GM12865 (cell line): ENCODE measurements around the gene LYPD6B.
"Not testable (repeated sequence)": the region's sequence is repeated elsewhere in the genome, so short reads cannot be mapped to it uniquely, and the experiment has no call there.

Experiments used
- DNase-seq: peaks from one replicate; pipeline ENCODE4 v3.0.0; 2010; ENCODE audit warnings: low read depth
- H3K4me3 ChIP-seq: 2 replicates; pipeline ENCODE4 v1.5.1; 2011; ENCODE audit warnings: mild to moderate bottlenecking, low read depth, low read length, control low read depth
- CTCF ChIP-seq: IDR thresholded peaks from 2 replicates; pipeline ENCODE4 v1.5.1; 2011; ENCODE audit warnings: low read length, control low read depth, low read depth, inconsistent platforms; ENCODE audit not compliant: insufficient read depth; ENCODE audit errors: missing control alignments

The LYPD6B gene

GRCh38 chr2:149246186-149246585 is 207.7 kb downstream of the LYPD6B start:
- DNase-seq = no peak
- H3K4me3 ChIP-seq = no peak overlapping the region
- TF ChIP-seq CTCF = no peak

DNA sequence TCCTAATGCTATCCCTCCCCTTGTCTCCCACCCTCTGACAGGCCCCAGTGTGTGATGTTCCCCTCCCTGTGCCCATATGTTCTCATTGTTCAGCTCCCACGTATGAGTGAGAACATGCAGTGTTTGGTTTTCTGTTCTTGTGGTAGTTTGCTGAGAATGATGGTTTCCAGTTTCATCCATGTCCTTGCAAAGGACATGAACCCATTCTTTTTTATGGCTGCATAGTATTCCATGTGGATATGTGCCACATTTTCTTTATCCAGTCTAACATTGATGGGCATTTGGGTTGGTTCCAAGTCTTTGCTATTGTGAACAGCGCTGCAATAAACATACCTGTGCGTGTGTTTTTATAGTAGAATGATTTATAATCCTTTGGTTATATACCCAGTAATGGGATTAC is 212.9 kb downstream of the LYPD6B start:
- DNase-seq, H3K4me3 ChIP-seq: not testable (repeated sequence)

DNA sequence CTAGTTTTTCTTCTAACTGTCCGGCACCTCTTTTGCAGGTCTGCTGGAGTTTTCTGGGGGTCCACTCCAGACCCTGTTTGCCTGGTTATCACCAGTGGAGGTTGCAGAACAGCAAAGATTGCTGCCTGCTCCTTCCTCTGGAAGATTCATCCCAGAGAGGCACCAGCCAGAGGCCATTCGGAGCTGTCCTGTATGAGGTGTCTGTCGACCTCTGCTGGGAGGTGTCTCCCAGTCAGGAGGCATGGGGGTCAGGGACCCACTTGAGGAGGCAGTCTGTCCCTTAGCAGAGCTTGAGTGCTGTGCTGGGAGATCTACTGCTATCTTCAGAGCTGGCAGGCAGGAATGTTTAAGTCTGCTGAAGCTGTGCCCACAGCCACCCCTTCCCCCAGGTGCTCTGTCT is 218.4 kb downstream of the LYPD6B start:
- not testable (repeated sequence) for H3K4me3 ChIP-seq, DNase-seq

GRCh38 chr2:149258531-149258930 is 220.0 kb downstream of the LYPD6B start:
- no peak for DNase-seq
- no peak overlapping the region for H3K4me3 ChIP-seq

DNA sequence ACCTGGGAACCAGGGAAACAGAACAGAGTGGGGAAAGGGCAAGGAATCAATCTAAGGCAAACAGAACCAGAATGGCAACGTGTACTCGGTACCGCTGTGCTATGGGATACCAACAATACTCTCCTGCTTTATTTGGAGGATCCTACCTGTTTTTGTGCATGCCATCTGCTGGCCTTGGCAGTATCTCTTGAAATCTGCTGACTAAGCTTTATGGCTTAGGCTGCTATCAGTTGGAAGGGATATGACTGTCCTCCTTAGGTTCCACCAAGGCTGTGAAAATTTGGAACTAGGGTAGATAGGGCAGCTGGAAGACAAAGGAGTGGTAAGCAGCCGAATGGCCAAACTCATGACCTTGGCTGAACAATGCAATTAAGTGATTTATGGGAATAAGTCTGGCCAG is 220.6 kb downstream of the LYPD6B start:
- no peak for DNase-seq
- no peak overlapping the region for H3K4me3 ChIP-seq
- no peak for TF ChIP-seq CTCF

More at GRCh38 chr2:149258531-149258930, 220.0 kb downstream of the LYPD6B start:
- peak; percentile 2 for TF ChIP-seq CTCF

- DNase-seq = peak; percentile 56
- TF ChIP-seq CTCF = no peak
Measured at GRCh38 chr2:149261692-149262091, 223.2 kb downstream of the LYPD6B start.

More at GRCh38 chr2:149261692-149262091, 223.2 kb downstream of the LYPD6B start:
- H3K4me3 ChIP-seq = no peak overlapping the region
